Fibroblast of skin of abdomen (primary cell): ENCODE data around the gene USP34.
A peak's percentile ranks its signal among the peaks of the same experiment; 100 is the strongest.

ENCODE experiments used
- DNase-seq: peaks from one replicate; pipeline ENCODE4 v3.0.0-alpha.2; 2013

USP34 gene

DNA sequence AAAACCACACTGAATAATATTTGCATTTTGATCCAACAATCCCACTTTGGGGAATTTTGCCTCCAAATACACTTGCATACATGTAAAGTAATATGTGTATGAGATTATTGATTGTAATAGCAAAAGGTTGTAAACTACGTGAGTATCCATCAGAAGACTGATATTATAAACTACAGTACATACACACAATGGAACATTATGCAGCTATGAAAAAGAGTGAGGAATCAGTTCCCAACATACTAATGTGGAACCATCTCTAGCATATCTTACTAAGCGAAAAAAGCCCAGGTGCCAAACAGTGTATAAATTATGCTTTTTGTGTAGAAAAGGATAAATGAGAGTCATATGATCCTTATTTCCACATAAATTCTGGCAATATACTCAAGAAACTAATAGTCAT is 324.9 kb downstream of the USP34 start:
- DNase-seq = no peak

- peak; percentile 98 for DNase-seq
Observed at GRCh38 chr2:61144697-61145268, 326.1 kb downstream of the USP34 start.

DNA sequence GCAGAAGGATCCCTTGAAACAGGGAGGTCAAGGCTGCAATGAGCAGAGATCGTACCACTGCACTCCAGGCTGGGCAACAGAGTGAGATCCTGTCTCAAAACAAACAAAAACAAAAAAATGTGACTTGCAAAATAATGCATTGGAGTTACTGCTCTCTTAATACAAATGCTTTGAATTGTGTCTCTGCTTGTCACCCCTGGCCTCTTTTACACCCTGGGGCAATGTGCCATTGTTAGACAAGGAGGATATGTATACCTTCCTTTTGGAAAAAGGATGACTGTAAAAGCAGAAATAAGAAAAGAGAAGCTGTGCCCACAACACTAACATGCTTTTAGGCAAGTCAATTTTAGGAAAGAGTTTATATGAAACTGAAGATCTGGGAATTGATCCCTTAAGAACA is 329.7 kb downstream of the USP34 start:
- DNase-seq = no peak

DNA sequence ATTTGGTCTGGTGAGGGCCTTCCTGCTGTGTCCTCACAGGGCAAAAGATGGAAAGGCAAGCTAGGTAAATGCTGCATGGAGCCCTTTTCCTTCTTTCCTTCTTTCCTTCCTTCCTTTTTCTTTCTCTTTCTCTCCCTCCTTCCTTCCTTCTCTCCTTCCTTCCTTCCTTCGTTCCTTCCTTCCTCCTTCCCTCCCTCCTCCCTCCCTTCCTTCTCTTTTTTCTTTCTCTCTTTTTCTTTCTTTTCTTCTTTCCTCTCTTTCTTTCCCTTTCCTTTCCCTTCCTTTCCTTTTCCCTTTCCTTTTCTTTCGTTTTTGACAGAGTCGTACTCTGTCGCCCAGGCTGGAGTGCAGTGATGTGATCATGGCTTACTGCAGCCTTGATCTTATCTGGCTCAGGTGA is 332.0 kb downstream of the USP34 start:
- no peak for DNase-seq
